ENCODE data around the gene NIM1K.
"Not testable (repeated sequence)": the region's sequence is repeated elsewhere in the genome, so short reads cannot be mapped to it uniquely, and the experiment has no call there.

NIM1K gene

DNA sequence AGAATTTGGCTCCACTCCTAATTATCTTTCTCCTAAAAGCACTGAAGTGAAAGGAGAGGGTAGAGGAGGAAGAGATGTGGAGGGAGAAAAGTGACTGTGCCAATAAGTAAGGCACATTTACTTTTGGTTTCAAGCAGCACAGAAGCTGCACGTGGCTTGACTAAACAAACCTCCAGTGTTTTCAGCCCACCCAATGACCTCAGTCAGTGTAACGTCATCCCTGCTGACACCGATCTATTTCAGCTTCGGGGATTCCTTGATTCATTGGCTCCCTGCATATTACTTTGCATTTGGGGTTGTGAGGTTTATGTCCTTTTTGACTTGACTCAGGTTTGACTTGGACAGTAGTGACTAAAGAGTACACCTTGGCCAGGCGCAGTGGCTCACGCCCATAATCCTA is 35.6 kb upstream of the NIM1K start:
- H3K4me1 ChIP-seq: peaks cover 0 to 45% (median 13%) of the 10 kb centered on the region in 4 donors
- H3K9me3 ChIP-seq: no peaks in the 10 kb centered on the region
- TF ChIP-seq, protein P1, sequence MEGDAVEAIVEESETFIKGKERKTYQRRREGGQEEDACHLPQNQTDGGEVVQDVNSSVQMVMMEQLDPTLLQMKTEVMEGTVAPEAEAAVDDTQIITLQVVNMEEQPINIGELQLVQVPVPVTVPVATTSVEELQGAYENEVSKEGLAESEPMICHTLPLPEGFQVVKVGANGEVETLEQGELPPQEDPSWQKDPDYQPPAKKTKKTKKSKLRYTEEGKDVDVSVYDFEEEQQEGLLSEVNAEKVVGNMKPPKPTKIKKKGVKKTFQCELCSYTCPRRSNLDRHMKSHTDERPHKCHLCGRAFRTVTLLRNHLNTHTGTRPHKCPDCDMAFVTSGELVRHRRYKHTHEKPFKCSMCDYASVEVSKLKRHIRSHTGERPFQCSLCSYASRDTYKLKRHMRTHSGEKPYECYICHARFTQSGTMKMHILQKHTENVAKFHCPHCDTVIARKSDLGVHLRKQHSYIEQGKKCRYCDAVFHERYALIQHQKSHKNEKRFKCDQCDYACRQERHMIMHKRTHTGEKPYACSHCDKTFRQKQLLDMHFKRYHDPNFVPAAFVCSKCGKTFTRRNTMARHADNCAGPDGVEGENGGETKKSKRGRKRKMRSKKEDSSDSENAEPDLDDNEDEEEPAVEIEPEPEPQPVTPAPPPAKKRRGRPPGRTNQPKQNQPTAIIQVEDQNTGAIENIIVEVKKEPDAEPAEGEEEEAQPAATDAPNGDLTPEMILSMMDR (IDR thresholded peaks at IDR 0.05): no peak
- no peak overlapping the region for H3K4me3 ChIP-seq
- no peak overlapping the region for H3K27ac ChIP-seq
- H3K27me3 ChIP-seq: no peaks in the 10 kb centered on the region
- no peak for DNase-seq
- intact Hi-C loops (cut with DNase I; ENCODE audit: low total_unique reads): loop anchor here (5.0 kb wide), 1 partner anchor 1731 kb away; no protein-coding TSS in a partner anchor
- H3K36me3 ChIP-seq: peaks cover 4 to 6% (median 4%) of the 10 kb centered on the region in 3 donors

DNA sequence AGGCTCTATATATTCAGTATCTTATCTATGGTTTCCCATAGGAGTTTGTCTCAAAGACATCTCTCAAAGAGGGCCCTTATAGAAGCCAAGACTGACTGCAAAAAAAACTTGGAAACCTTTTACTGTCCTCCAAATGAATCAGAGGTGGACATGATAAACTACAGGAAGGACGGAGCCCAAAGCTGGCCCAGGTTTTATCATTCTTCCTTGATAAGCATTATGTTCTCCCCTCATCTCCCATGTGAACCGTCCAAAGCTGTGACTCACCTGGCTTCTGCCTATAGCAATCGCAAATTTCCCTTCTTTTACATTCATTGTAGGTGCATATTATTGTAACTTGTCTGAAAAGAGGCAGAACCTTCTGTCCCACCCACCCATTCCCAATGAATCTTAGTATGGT is 35.0 kb upstream of the NIM1K start:
- Histone ChIP-seq H3K4me1 (peaks cover 0 to 45% (median 13%) of the 10 kb centered on the region in 4 donors), H3K27ac (no peak overlapping the region), H3K9me3 (no peaks in the 10 kb centered on the region), H3K4me3 (no peak overlapping the region), H3K27me3 (no peaks in the 10 kb centered on the region), H3K36me3 (peaks cover 8 to 12% (median 11%) of the 10 kb centered on the region in 3 donors)
- TF ChIP-seq, protein P1 (IDR thresholded peaks at IDR 0.05): no peak
- intact Hi-C loops (cut with DNase I; ENCODE audit: low total_unique reads): loop anchor here (5.0 kb wide), 1 partner anchor 1730 kb away; no protein-coding TSS in a partner anchor
- no peak for DNase-seq

DNA sequence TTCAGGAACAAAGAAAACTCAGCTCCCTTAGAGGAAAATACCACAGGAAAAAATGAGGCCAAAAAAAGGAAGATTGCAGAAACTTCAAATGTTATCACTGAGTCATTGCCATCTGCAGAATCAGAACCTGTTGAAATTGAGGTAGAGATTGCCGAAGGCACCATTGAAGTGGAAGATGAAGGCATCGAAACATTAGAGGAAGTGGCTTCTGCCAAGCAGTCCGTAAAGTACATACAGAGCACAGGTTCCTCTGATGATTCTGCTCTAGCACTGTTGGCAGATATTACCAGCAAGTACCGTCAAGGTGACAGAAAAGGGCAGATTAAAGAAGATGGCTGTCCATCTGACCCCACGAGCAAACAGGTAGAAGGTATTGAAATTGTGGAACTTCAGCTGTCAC is 30.8 kb upstream of the NIM1K start:
- TF ChIP-seq, protein P1 (IDR thresholded peaks at IDR 0.05): no peak
- Histone ChIP-seq H3K27me3 (no peaks in the 10 kb centered on the region), H3K27ac (no peak overlapping the region), H3K4me1 (peaks cover 0 to 6% (median 2%) of the 10 kb centered on the region in 4 donors), H3K4me3 (no peak overlapping the region), H3K9me3 (no peaks in the 10 kb centered on the region), H3K36me3 (peaks cover 15 to 48% (median 18%) of the 10 kb centered on the region in 3 donors)
- no peak for DNase-seq
- intact Hi-C loops (cut with DNase I; ENCODE audit: low total_unique reads): no loop called here

DNA sequence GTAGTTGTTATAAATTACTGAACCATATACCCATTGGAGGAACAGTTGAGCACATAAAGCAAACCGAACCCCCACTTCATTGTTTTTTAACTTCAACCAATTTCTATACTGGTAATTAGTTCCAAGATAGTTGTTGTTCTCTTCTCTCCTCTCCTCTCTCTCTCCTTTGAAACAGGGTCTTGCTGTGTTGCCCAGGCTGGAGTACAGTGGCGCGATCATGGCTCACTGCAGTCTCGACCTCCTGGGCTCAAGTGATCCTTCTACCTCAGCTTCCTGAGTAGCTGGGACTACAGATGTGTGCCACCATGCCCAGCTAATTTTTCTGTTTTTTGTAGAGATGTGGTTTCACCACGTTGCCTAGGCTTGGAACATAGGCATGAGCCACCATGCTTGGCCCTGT is 27.2 kb upstream of the NIM1K start:
- H3K4me3 ChIP-seq; H3K27me3 ChIP-seq; H3K4me1 ChIP-seq; intact Hi-C loops (cut with DNase I; ENCODE audit: low total_unique reads); H3K9me3 ChIP-seq; H3K27ac ChIP-seq; DNase-seq: not testable (repeated sequence)
- peaks cover 15 to 73% (median 18%) of the 10 kb centered on the region in 3 donors for H3K36me3 ChIP-seq

DNA sequence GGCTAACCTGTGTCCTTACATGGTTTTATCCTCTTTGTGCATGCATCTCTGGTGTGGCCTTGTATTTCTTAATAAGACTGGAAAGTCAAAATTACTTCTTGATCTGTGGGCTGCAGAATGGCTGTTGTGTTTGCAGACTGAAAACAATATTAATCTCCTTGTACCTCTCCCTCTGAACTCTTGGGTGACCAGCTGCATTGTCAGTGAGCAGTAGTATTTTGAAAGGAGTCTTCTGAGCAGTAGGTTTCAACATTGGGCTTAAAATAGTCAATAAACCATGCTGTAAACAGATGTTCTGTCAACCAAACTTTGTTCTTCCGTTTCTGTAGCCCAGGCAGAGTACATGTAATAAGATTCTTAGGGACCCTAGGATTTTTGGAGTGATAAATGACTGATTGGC is 26.7 kb upstream of the NIM1K start:
- H3K27ac ChIP-seq: no peak overlapping the region
- DNase-seq: no peak
- H3K27me3 ChIP-seq: no peaks in the 10 kb centered on the region
- TF ChIP-seq, protein P1 (IDR thresholded peaks at IDR 0.05): no peak
- intact Hi-C loops (cut with DNase I; ENCODE audit: low total_unique reads): no loop called here
- H3K4me1 ChIP-seq: no peaks in the 10 kb centered on the region
- H3K36me3 ChIP-seq: peaks cover 15 to 73% (median 18%) of the 10 kb centered on the region in 3 donors
- no peak overlapping the region for H3K4me3 ChIP-seq
- H3K9me3 ChIP-seq: no peaks in the 10 kb centered on the region

DNA sequence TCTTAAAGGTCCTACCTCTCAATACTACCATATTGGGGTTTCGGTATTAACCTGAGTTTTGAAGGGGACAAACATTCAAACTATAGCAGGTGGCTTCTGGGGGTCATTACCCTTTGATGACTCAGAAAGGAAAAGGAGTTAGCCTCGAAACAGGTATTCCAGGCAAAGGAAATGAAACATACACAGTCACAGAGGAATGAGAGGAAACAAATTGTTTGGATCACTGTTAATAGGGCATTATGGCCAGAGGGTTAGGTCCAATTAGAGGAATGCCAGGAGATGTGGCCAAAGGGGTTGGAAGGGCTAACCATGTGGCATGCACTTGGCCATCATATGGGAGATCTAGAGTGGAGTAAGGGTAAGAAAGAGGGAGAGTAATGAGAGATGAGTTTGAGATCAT is 23.9 kb upstream of the NIM1K start:
- no peaks in the 10 kb centered on the region for H3K9me3 ChIP-seq
- TF ChIP-seq, protein P1 (IDR thresholded peaks at IDR 0.05): no peak
- peaks cover 5 to 54% (median 7%) of the 10 kb centered on the region in 3 donors for H3K36me3 ChIP-seq
- intact Hi-C loops (cut with DNase I; ENCODE audit: low total_unique reads): no loop called here
- H3K27ac ChIP-seq: no peak overlapping the region
- no peak overlapping the region for H3K4me3 ChIP-seq
- DNase-seq: no peak
- H3K4me1 ChIP-seq: no peaks in the 10 kb centered on the region
- no peaks in the 10 kb centered on the region for H3K27me3 ChIP-seq
